Testis (tissue), 3 donors: ENCODE results near the gene GRB14. TPM values are rescaled to one million over a fixed set of nuclear protein-coding genes. Genes with fewer than 3 reads are reported as not detected.

Experiments used
- DNase-seq: peaks from one replicate; pipeline ENCODE4 v3.0.0-alpha.2; 2019
- H3K27ac ChIP-seq, 2 donors: fragments of 200-600 bp; sonication (generic); one replicate each; pipeline ENCODE4 v1.5.1; 2019
- H3K27me3 ChIP-seq: fragments of 200-600 bp; sonication (generic); one replicate; pipeline ENCODE4 v1.5.1; 2019
- H3K36me3 ChIP-seq: fragments of 200-600 bp; sonication (generic); one replicate; pipeline ENCODE4 v1.5.1; 2017; ENCODE audit warnings: low read depth; ENCODE audit errors: missing control alignments
- H3K4me1 ChIP-seq: fragments of 200-600 bp; sonication (generic); one replicate; pipeline ENCODE4 v1.5.1; 2019
- H3K4me3 ChIP-seq, 2 donors: fragments of 200-600 bp; sonication (generic); one replicate each; pipeline ENCODE4 v1.5.1; 2017 to 2019
- H3K9me3 ChIP-seq: fragments of 200-600 bp; sonication (generic); one replicate; pipeline ENCODE4 v1.5.1; 2017
- CTCF ChIP-seq, 3 experiments: fragments of 450-650 bp in 2 of 3; fragments of 200-600 bp in 1 of 3; sonication (generic) in 1 of 3; IDR thresholded peaks; one replicate each; pipeline ENCODE4 v1.5.1; 2016 to 2019; ENCODE audit warnings: antibody characterized with exemption in 3 of 3, mild to moderate bottlenecking in 2 of 3, moderate library complexity in 1 of 3
- POLR2A ChIP-seq: fragments of 450-650 bp; IDR thresholded peaks from one replicate; pipeline ENCODE4 v1.6.1; 2017; ENCODE audit warnings: antibody characterized with exemption, mild to moderate bottlenecking, moderate library complexity
- WGBS, 2 donors: methylation state at CpG; one replicate each; pipeline ENCODE4 v1.1.5; 2018; 5-methylcytosine and 5-hydroxymethylcytosine counted together
- intact Hi-C: fragments of 100-400 bp; cut with DNase I; formaldehyde crosslinking; loops from one replicate; pipeline ENCODE4 v1.15.1; 2023; ENCODE audit warnings: low total_unique reads
- polyA plus RNA-seq: library from polyadenylated mRNA; stranded (reverse); fragments of 350-450 nt; fragmentation: Illumina TruSeq; extraction: RNeasy Lipid Tissue Mini Kit (QIAGEN cat#74804); gene quantifications from one replicate; pipeline ENCODE4 v1.2.3, GENCODE V29; 2014; ENCODE audit warnings: low read depth, low replicate concordance; ENCODE audit not compliant: insufficient read depth
- total RNA-seq, 2 donors: library from RNA; depleted of rRNA; stranded (reverse); fragments of >200 nt; gene quantifications; one replicate each; pipeline ENCODE4 v1.2.3, GENCODE V29; 2016

The GRB14 gene
- total and polyA plus RNA-seq, 3 donors from 2014 or later, result 30.6 to 67.3 (median 59.0) TPM

- Histone ChIP-seq H3K9me3 (no peaks in the 10 kb centered on the region), H3K36me3 (no peaks in the 10 kb centered on the region), H3K27me3 (no peaks in the 10 kb centered on the region), H3K4me1 (no peaks in the 10 kb centered on the region), H3K4me3 (no peak overlapping the region), H3K27ac (no peak overlapping the region)
- intact Hi-C loops, result no loop called here
- WGBS, 2 donors, result 88 to 91% methylated on average over 1 to 2 of the region's 2 CpGs
- DNase-seq, result peak; percentile 22
- TF ChIP-seq POLR2A, result no peak
- TF ChIP-seq CTCF (IDR thresholded peaks at IDR 0.05), result no peak
These were observed 106.8 kb downstream of the GRB14 start for GRCh38 chr2:164514491-164514890.

GRCh38 chr2:164512871-164513270, 108.4 kb downstream of the GRB14 start:
- Histone ChIP-seq H3K27ac (no peak overlapping the region), H3K4me1 (no peaks in the 10 kb centered on the region), H3K9me3 (no peaks in the 10 kb centered on the region), H3K27me3 (no peaks in the 10 kb centered on the region), H3K36me3 (no peaks in the 10 kb centered on the region), H3K4me3 (no peak overlapping the region)
- intact Hi-C loops, result no loop called here
- no peak for TF ChIP-seq CTCF (IDR thresholded peaks at IDR 0.05)
- TF ChIP-seq POLR2A, result no peak
- DNase-seq, result no peak

- TF ChIP-seq POLR2A, result no peak
- TF ChIP-seq CTCF (IDR thresholded peaks at IDR 0.05), result no peak
- Histone ChIP-seq H3K4me1 (no peaks in the 10 kb centered on the region), H3K4me3 (no peak overlapping the region), H3K27me3 (no peaks in the 10 kb centered on the region), H3K27ac (no peak overlapping the region), H3K9me3 (no peaks in the 10 kb centered on the region), H3K36me3 (no peaks in the 10 kb centered on the region)
- DNase-seq, result no peak
- WGBS, 2 donors, result 85 to 99% methylated on average over 4 of the region's 4 CpGs
- intact Hi-C loops, result no loop called here
These were observed 109.5 kb downstream of the GRB14 start for GRCh38 chr2:164511738-164512137.

- TF ChIP-seq CTCF (IDR thresholded peaks at IDR 0.05), result no peak
- TF ChIP-seq POLR2A, result no peak
- Histone ChIP-seq H3K27ac (no peak overlapping the region), H3K9me3 (no peaks in the 10 kb centered on the region), H3K4me1 (no peaks in the 10 kb centered on the region), H3K27me3 (no peaks in the 10 kb centered on the region), H3K36me3 (no peaks in the 10 kb centered on the region), H3K4me3 (no peak overlapping the region)
- intact Hi-C loops, result no loop called here
- 73 to 79% methylated on average over 5 to 7 of the region's 7 CpGs for WGBS, 2 donors
- no peak for DNase-seq
These were observed 110.4 kb downstream of the GRB14 start for GRCh38 chr2:164510895-164511294.

- Histone ChIP-seq H3K9me3 (no peaks in the 10 kb centered on the region), H3K4me3 (no peak overlapping the region), H3K36me3 (no peaks in the 10 kb centered on the region), H3K27me3 (no peaks in the 10 kb centered on the region), H3K4me1 (no peaks in the 10 kb centered on the region), H3K27ac (no peak overlapping the region)
- no peak for TF ChIP-seq POLR2A
- TF ChIP-seq CTCF (IDR thresholded peaks at IDR 0.05), result no peak
- DNase-seq, result no peak
- intact Hi-C loops, result no loop called here
- 81% methylated on average over 4 of the region's 4 CpGs for WGBS, 2 donors
These were observed 112.0 kb downstream of the GRB14 start for GRCh38 chr2:164509137-164509877.
